HepG2 (cell line): ENCODE results near the gene ATP10A. TPM values are rescaled to one million over a fixed set of nuclear protein-coding genes. Genes with fewer than 3 reads are reported as not detected.

Experiments
- ATAC-seq: fragments of 200-7000 bp; cut with Tn5 transposase; 3 replicates; pipeline ENCODE4 v1.9.1; 2020; ENCODE audit warnings: mild to moderate bottlenecking, moderate library complexity
- BruUV-seq: library from RNA; stranded (reverse); fragments of 400-500 nt; replicated peaks from 2 replicates; lab custom pipeline; 2021; lab: Mats Ljungman, UMichigan
- CTCF ChIA-PET: fragments of 300-600 bp; formaldehyde crosslinking; extraction: SDS; loops from one replicate; lab custom pipeline; 2021; ENCODE audit warnings: low total read pairs, inconsistent platforms, low intra/inter-chr PET ratio; lab: Yijun Ruan, JAX
- POLR2A ChIA-PET: fragments of 350-600 bp; sonication (Branson Sonifier 250); formaldehyde crosslinking; loops from one replicate; lab custom pipeline; 2020; ENCODE audit warnings: antibody characterized with exemption, inconsistent platforms; lab: Yijun Ruan, JAX
- DNase-seq: peaks from one replicate; pipeline ENCODE4 v3.0.0-alpha.2; 2015; ENCODE audit warnings: low spot score
- FAIRE-seq: peaks from 3 replicates; lab custom pipeline; 2011; peaks lifted over from hg19 to GRCh38; lab: Jason Lieb, UNC
- H2AFZ ChIP-seq: one replicate; pipeline ENCODE4 v1.6.1; 2011; ENCODE audit warnings: low read length, inconsistent platforms
- H3K27ac ChIP-seq: fragments of 300-600 bp; 3 replicates; pipeline ENCODE4 v1.8.0; 2011; ENCODE audit warnings: mixed run types, mild to moderate bottlenecking, mixed read lengths, low read length, inconsistent platforms; ENCODE audit not compliant: insufficient read depth; ENCODE audit errors: extremely low read length
- H3K27me3 ChIP-seq, 2 experiments: fragments of 200-600 bp in 1 of 2; 2 replicates in 1 of 2; 3 replicates in 1 of 2; pipeline versions ENCODE4 v1.6.0 to v1.8.0; 2011; ENCODE audit warnings: low read length in 2 of 2, mild to moderate bottlenecking in 2 of 2, moderate library complexity in 2 of 2, inconsistent platforms in 1 of 2; ENCODE audit not compliant: insufficient read depth in 2 of 2, control insufficient read depth in 1 of 2
- H3K36me3 ChIP-seq, 2 experiments: fragments of 200-600 bp in 1 of 2; replicated peaks in 1 of 2; 2 replicates in 1 of 2; 3 replicates in 1 of 2; pipeline versions ENCODE4 v1.5.1 to v1.8.0; 2011; ENCODE audit warnings: low read length in 2 of 2, inconsistent platforms in 1 of 2; ENCODE audit not compliant: insufficient read depth in 2 of 2, control insufficient read depth in 1 of 2
- H3K4me1 ChIP-seq: 2 replicates; pipeline ENCODE4 v1.5.1; 2012; ENCODE audit warnings: low read length, inconsistent platforms; ENCODE audit not compliant: insufficient read depth
- H3K4me2 ChIP-seq: 2 replicates; pipeline ENCODE4 v1.6.0; 2011; ENCODE audit warnings: low read depth, low read length, inconsistent platforms
- H3K4me3 ChIP-seq, 3 experiments: fragments of 200-600 bp in 1 of 3; sonication (generic), shearing (Covaris generic) in 1 of 3; replicated peaks in 1 of 3; 2 replicates each; pipeline ENCODE4 v1.5.1; 2011 to 2016; ENCODE audit warnings: low read length in 3 of 3, inconsistent platforms in 2 of 3, low read depth in 2 of 3, mild to moderate bottlenecking in 2 of 3, control low read depth in 1 of 3, mixed read lengths in 1 of 3; ENCODE audit not compliant: insufficient read depth in 1 of 3
- H3K79me2 ChIP-seq: one replicate; pipeline ENCODE4 v1.6.1; 2011; ENCODE audit warnings: low read length, inconsistent platforms; ENCODE audit not compliant: insufficient read depth
- H3K9ac ChIP-seq: 2 replicates; pipeline ENCODE4 v1.6.0; 2011; ENCODE audit warnings: mild to moderate bottlenecking, low read depth, low read length, inconsistent platforms; ENCODE audit not compliant: insufficient read depth
- H3K9me3 ChIP-seq: 2 replicates; pipeline ENCODE4 v1.5.1; 2012; ENCODE audit warnings: mild to moderate bottlenecking, low read length
- H4K20me1 ChIP-seq: 2 replicates; pipeline ENCODE4 v1.6.0; 2011; ENCODE audit warnings: inconsistent platforms, mild to moderate bottlenecking, low read length, moderate library complexity; ENCODE audit not compliant: insufficient read depth
- ATAD3A ChIP-seq: sonication (generic); formaldehyde crosslinking; IDR thresholded peaks from 2 replicates; pipeline ENCODE4 v1.4.0; 2020; ENCODE audit warnings: missing genetic modification reagents
- BCL6 ChIP-seq: IDR thresholded peaks from 2 replicates; pipeline ENCODE4 v1.6.1; 2016; ENCODE audit warnings: missing genetic modification reagents, missing compliant biosample characterization
- HCFC1 ChIP-seq: fragments of 150-350 bp; IDR thresholded peaks from 2 replicates; pipeline ENCODE4 v1.6.1; 2014; ENCODE audit warnings: low read depth, low read length
- PHB2 ChIP-seq: fragments of 450-650 bp; IDR thresholded peaks from 2 replicates; pipeline ENCODE4 v1.6.1; 2018; ENCODE audit not compliant: partially characterized antibody
- SETDB1 ChIP-seq: sonication (generic); formaldehyde crosslinking; IDR thresholded peaks from 2 replicates; pipeline ENCODE4 v1.5.1; 2020; ENCODE audit warnings: missing genetic modification reagents, mild to moderate bottlenecking, borderline replicate concordance
- THYN1 ChIP-seq: sonication (generic); formaldehyde crosslinking; IDR thresholded peaks from 2 replicates; pipeline ENCODE4 v1.8.1; 2023; ENCODE audit warnings: low read depth, mild to moderate bottlenecking, moderate library complexity, missing genetic modification reagents, borderline replicate concordance
- WGBS: methylation state at CpG from one replicate; pipeline ENCODE4 v1.1.6; 2017; ENCODE audit warnings: low lambda C conversion rate; 5-methylcytosine and 5-hydroxymethylcytosine counted together
- in situ Hi-C: cut with HindIII; loops from 2 replicates; pipeline ENCODE4 v1.10.0; 2017; ENCODE audit warnings: low pct_unique_long_range_greater_than_20kb; ENCODE audit not compliant: extremely low pct_ligation_motif_present
- intact Hi-C: fragments of 100-400 bp; cut with micrococcal nuclease; formaldehyde crosslinking; loops from one replicate; pipeline ENCODE4 v1.10.0; 2022; ENCODE audit not compliant: unreplicated experiment
- polyA plus RNA-seq, 8 experiments: library from polyadenylated mRNA; depleted of rRNA in 3 of 8; stranded (reverse) in 7 of 8; unstranded in 1 of 8; fragments of >200 nt; fragmentation: Illumina TruSeq in 4 of 8; extraction: Trizol in 4 of 8; gene quantifications; 2 replicates each; pipeline versions ENCODE4 v1.2.1 to v1.2.3, GENCODE V29; 2011 to 2016; ENCODE audit warnings: low read depth in 4 of 8, missing spikeins in 1 of 8, mixed read lengths in 1 of 8; ENCODE audit not compliant: insufficient read depth in 1 of 8
- total RNA-seq, 5 experiments: library from RNA; depleted of rRNA; stranded (reverse); fragments of >200 nt; fragmentation: Illumina TruSeq; extraction: Trizol; gene quantifications; 2 replicates each; pipeline ENCODE4 v1.2.3, GENCODE V29; 2016; ENCODE audit warnings: low read depth in 1 of 5
- TF ChIP-seq, protein P1 (sequence below), 2 experiments: sonication (generic) in 1 of 2; formaldehyde crosslinking in 1 of 2; IDR thresholded peaks; 2 replicates each; pipeline versions ENCODE4 v1.5.1 to v1.6.1; 2011 to 2020; ENCODE audit warnings: borderline replicate concordance in 1 of 2, low read depth in 1 of 2, low read length in 1 of 2, mild to moderate bottlenecking in 1 of 2, missing genetic modification reagents in 1 of 2, moderate library complexity in 1 of 2

ATP10A gene
- total and polyA plus RNA-seq, 2 of the 13 experiments (the other 11 are each of a cell fraction or from before 2014, with no cell fraction given): 0.58 to 4.2 TPM

DNA sequence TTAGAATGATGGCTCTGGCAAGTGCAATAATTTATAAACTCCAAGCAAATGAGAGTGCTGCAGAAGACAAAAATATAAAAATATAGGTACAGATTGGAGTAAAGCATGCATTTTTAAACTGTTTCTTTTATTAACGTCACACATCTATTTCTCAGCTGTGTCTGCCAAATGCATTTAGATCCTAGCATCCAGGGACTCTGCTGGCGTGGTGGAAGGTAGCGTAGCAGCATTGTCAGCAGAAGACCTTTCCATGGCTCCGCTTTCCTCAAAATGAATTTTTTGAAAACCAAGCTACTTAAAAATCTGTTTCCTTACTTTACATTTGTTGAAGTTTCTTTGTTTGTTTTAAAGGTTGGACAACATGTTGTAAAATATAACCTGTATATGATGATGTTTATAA lies 16.3 kb upstream of the ATP10A start:
- CTCF ChIA-PET: no interaction called here
- 58% methylated on average over 4 of the region's 4 CpGs for WGBS
- H3K27me3 ChIP-seq: no peaks in the 10 kb centered on the region
- ATAC-seq (no peak), FAIRE-seq (no peak), DNase-seq (no peak)
- no peaks in the 10 kb centered on the region for H3K36me3 ChIP-seq
- no peak overlapping the region for H3K4me3 ChIP-seq
- H3K4me1 ChIP-seq: peaks cover 26% of the 10 kb centered on the region
- H3K9me3 ChIP-seq: no peaks in the 10 kb centered on the region
- H3K4me2 ChIP-seq: no peak overlapping the region
- intact Hi-C loops (no loop called here), in situ Hi-C loops (no loop called here)
- no peaks in the 10 kb centered on the region for H4K20me1 ChIP-seq
- no peak overlapping the region for H2AFZ ChIP-seq
- no TSS peak for BruUV-seq
- no peak for TF ChIP-seq PHB2
- no peak for TF ChIP-seq ATAD3A (CRISPR knock-in tag)
- POLR2A ChIA-PET: no interaction called here
- no peak overlapping the region for H3K27ac ChIP-seq
- no peak overlapping the region for H3K9ac ChIP-seq
- no peaks in the 10 kb centered on the region for H3K79me2 ChIP-seq

DNA sequence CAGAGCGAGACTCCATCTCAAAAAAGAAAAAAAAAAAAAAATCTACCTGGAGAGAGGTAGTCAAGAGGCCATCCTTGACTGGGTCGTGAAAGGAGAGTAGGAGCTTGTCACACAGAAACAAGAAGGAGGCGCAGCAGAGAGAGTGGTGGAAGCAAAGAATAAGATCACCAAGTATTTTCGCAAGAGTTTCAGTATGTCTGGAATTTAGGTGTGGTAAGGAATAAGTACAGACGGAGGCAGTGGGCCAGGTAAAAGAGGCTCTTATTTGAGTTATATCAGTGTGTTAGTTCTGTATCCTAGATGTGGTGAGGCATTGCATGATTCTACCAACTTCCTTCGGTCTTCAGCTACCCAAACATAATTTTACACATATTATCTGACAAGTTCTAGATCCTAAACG lies 14.6 kb upstream of the ATP10A start:
- no peak overlapping the region for H3K9ac ChIP-seq
- no peak overlapping the region for H3K27ac ChIP-seq
- H3K4me1 ChIP-seq: peaks cover 15% of the 10 kb centered on the region
- in situ Hi-C loops (no loop called here), intact Hi-C loops (no loop called here)
- BruUV-seq: no TSS peak
- TF ChIP-seq BCL6 (CRISPR knock-in tag) (no peak), SETDB1 (CRISPR knock-in tag) (no peak), HCFC1 (no peak), THYN1 (CRISPR knock-in tag) (no peak)
- TF ChIP-seq, protein P1, sequence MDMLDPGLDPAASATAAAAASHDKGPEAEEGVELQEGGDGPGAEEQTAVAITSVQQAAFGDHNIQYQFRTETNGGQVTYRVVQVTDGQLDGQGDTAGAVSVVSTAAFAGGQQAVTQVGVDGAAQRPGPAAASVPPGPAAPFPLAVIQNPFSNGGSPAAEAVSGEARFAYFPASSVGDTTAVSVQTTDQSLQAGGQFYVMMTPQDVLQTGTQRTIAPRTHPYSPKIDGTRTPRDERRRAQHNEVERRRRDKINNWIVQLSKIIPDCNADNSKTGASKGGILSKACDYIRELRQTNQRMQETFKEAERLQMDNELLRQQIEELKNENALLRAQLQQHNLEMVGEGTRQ (IDR thresholded peaks at IDR 0.05; ENCODE audit: low read depth, low read length): no peak
- TF ChIP-seq, protein P1 (CRISPR knock-in tag; IDR thresholded peaks at IDR 0.05; ENCODE audit: borderline replicate concordance): no peak
- 43% methylated on average over 7 of the region's 7 CpGs for WGBS
- H2AFZ ChIP-seq: no peak overlapping the region
- H3K27me3 ChIP-seq: no peaks in the 10 kb centered on the region
- no peaks in the 10 kb centered on the region for H3K79me2 ChIP-seq
- H3K9me3 ChIP-seq: no peaks in the 10 kb centered on the region
- H4K20me1 ChIP-seq: no peaks in the 10 kb centered on the region
- ChIA-PET CTCF (no interaction called here), POLR2A (no interaction called here)
- no peak overlapping the region for H3K4me3 ChIP-seq
- H3K4me2 ChIP-seq: no peak overlapping the region
- H3K36me3 ChIP-seq: no peaks in the 10 kb centered on the region
- no peak for DNase-seq
- no peak for FAIRE-seq
- no peak for ATAC-seq
